Spinal cord (tissue), 10 donors: ENCODE data around the gene RGS6. TPM values are rescaled to one million over a fixed set of nuclear protein-coding genes. Genes with fewer than 3 reads are reported as not detected.
"Not testable (repeated sequence)": the region's sequence is repeated elsewhere in the genome, so short reads cannot be mapped to it uniquely, and the experiment has no call there.

Source experiments
- DNase-seq, 6 donors: peaks; one replicate each; pipeline versions ENCODE4 v3.0.0 to v3.0.0-alpha.2; 2013 to 2015; ENCODE audit warnings: low spot score in 6 of 6, low read depth in 4 of 6
- H3K27ac ChIP-seq: one replicate; pipeline ENCODE4 v1.5.1; 2013; ENCODE audit warnings: low read depth, low read length, control low read depth
- H3K27me3 ChIP-seq: one replicate; pipeline ENCODE4 v1.6.1; 2013; ENCODE audit warnings: low read length; ENCODE audit not compliant: control insufficient read depth, insufficient read depth
- H3K36me3 ChIP-seq: one replicate; pipeline ENCODE4 v1.6.1; 2013; ENCODE audit warnings: low read length; ENCODE audit not compliant: control insufficient read depth, insufficient read depth
- H3K4me1 ChIP-seq: one replicate; pipeline ENCODE4 v1.6.1; 2013; ENCODE audit warnings: low read length; ENCODE audit not compliant: control insufficient read depth, insufficient read depth
- H3K4me3 ChIP-seq: one replicate; pipeline ENCODE4 v1.5.1; 2013; ENCODE audit warnings: low read depth, low read length, control low read depth
- H3K9me3 ChIP-seq: one replicate; pipeline ENCODE4 v1.6.1; 2013; ENCODE audit warnings: low read length; ENCODE audit not compliant: control insufficient read depth, insufficient read depth
- WGBS: methylation state at CpG from one replicate; pipeline ENCODE4 v1.1.5; 2013; ENCODE audit warnings: missing lambda C conversion rate; ENCODE audit not compliant: insufficient coverage; 5-methylcytosine and 5-hydroxymethylcytosine counted together
- polyA plus RNA-seq, 2 donors: library from polyadenylated mRNA; unstranded; fragments of 120-200 nt; gene quantifications; one replicate each; pipeline ENCODE4 v1.2.1, GENCODE V29; 2013; ENCODE audit not compliant: insufficient read length in 2 of 2
- total RNA-seq, 2 donors: library from RNA; depleted of rRNA in 1 of 2; stranded (reverse); fragments of 120-200 nt in 1 of 2; fragments of >200 nt in 1 of 2; gene quantifications; one replicate each; pipeline versions ENCODE4 v1.2.3 to v1.2.4, GENCODE V29; 2013 to 2014
- donor health status: healthy.

Gene RGS6
- total and polyA plus RNA-seq, 4 donors = 9.1 to 11.5 (median 10.3) TPM

- H3K4me3 ChIP-seq, H3K36me3 ChIP-seq, DNase-seq, H3K27ac ChIP-seq, H3K27me3 ChIP-seq, H3K4me1 ChIP-seq, H3K9me3 ChIP-seq: not testable (repeated sequence)
- WGBS = 100% methylated on average over 2 of the region's 2 CpGs
Measured at GRCh38 chr14:71941616-71942015, 9.4 kb downstream of the RGS6 start.

GRCh38 chr14:71942904-71943694 is 10.9 kb downstream of the RGS6 start:
- Histone ChIP-seq H3K27me3 (no peaks in the 10 kb centered on the region), H3K4me1 (no peaks in the 10 kb centered on the region), H3K9me3 (peaks cover 8% of the 10 kb centered on the region), H3K4me3 (no peak overlapping the region), H3K36me3 (no peaks in the 10 kb centered on the region), H3K27ac (no peak overlapping the region)
- no peak for DNase-seq
- 58% methylated on average over 4 of the region's 4 CpGs for WGBS

- DNase-seq = no peak
- Histone ChIP-seq H3K27ac (no peak overlapping the region), H3K27me3 (no peaks in the 10 kb centered on the region), H3K36me3 (no peaks in the 10 kb centered on the region), H3K4me1 (no peaks in the 10 kb centered on the region), H3K9me3 (peaks cover 8% of the 10 kb centered on the region), H3K4me3 (no peak overlapping the region)
- WGBS = no CpG with 5 or more reads among the region's 1 CpG
Measured at GRCh38 chr14:71943695-71944018, 11.4 kb downstream of the RGS6 start.

GRCh38 chr14:71947947-71948500 is 15.8 kb downstream of the RGS6 start:
- Histone ChIP-seq H3K27me3 (no peaks in the 10 kb centered on the region), H3K4me3 (no peak overlapping the region), H3K36me3 (no peaks in the 10 kb centered on the region), H3K9me3 (no peaks in the 10 kb centered on the region), H3K27ac (no peak overlapping the region), H3K4me1 (no peaks in the 10 kb centered on the region)
- DNase-seq = no peak
- 100% methylated on average over 1 of the region's 5 CpGs for WGBS

- no peak overlapping the region for H3K27ac ChIP-seq
- WGBS = 86% methylated on average over 1 of the region's 6 CpGs
- H3K4me1 ChIP-seq = no peaks in the 10 kb centered on the region
- H3K27me3 ChIP-seq = no peaks in the 10 kb centered on the region
- H3K9me3 ChIP-seq = no peaks in the 10 kb centered on the region
- H3K36me3 ChIP-seq = no peaks in the 10 kb centered on the region
- no peak overlapping the region for H3K4me3 ChIP-seq
- DNase-seq = no peak
Measured at GRCh38 chr14:71952381-71953363, 20.4 kb downstream of the RGS6 start.

GRCh38 chr14:71956920-71957563 is 24.8 kb downstream of the RGS6 start:
- no peak for DNase-seq
- no peak overlapping the region for H3K27ac ChIP-seq
- no peaks in the 10 kb centered on the region for H3K27me3 ChIP-seq
- no peak overlapping the region for H3K4me3 ChIP-seq
- 62% methylated on average over 3 of the region's 3 CpGs for WGBS
- no peaks in the 10 kb centered on the region for H3K36me3 ChIP-seq
- no peaks in the 10 kb centered on the region for H3K9me3 ChIP-seq
- H3K4me1 ChIP-seq = no peaks in the 10 kb centered on the region

- Histone ChIP-seq H3K27ac (no peak overlapping the region), H3K4me1 (no peaks in the 10 kb centered on the region), H3K9me3 (no peaks in the 10 kb centered on the region), H3K4me3 (no peak overlapping the region), H3K36me3 (no peaks in the 10 kb centered on the region), H3K27me3 (no peaks in the 10 kb centered on the region)
- peak in 2 of 6 donors; percentile 3 to 8 for DNase-seq
- WGBS = 85% methylated on average over 3 of the region's 5 CpGs
Measured at GRCh38 chr14:71959055-71959454, 26.8 kb downstream of the RGS6 start.

GRCh38 chr14:71960494-71961353 is 28.5 kb downstream of the RGS6 start:
- Histone ChIP-seq H3K9me3 (no peaks in the 10 kb centered on the region), H3K27me3 (no peaks in the 10 kb centered on the region), H3K27ac (no peak overlapping the region), H3K4me3 (no peak overlapping the region), H3K36me3 (no peaks in the 10 kb centered on the region), H3K4me1 (no peaks in the 10 kb centered on the region)
- WGBS = 89% methylated on average over 5 of the region's 8 CpGs
- DNase-seq = no peak

GRCh38 chr14:71961972-71962371 is 29.7 kb downstream of the RGS6 start:
- no CpG with 5 or more reads among the region's 4 CpGs for WGBS
- DNase-seq = peak in 1 of 6 donors; percentile 8
- no peaks in the 10 kb centered on the region for H3K27me3 ChIP-seq

More at GRCh38 chr14:71961972-71962371, 29.7 kb downstream of the RGS6 start:
- Histone ChIP-seq H3K9me3 (no peaks in the 10 kb centered on the region), H3K36me3 (no peaks in the 10 kb centered on the region), H3K4me1 (no peaks in the 10 kb centered on the region), H3K27ac (no peak overlapping the region), H3K4me3 (no peak overlapping the region)
